T-helper 17 cell (primary cell): Measurements from ENCODE around the gene EHD2. TPM values are rescaled to one million over a fixed set of nuclear protein-coding genes. Genes with fewer than 3 reads are reported as not detected.
"Not testable (repeated sequence)": the region's sequence is repeated elsewhere in the genome, so short reads cannot be mapped to it uniquely, and the experiment has no call there.

Experiments
- ATAC-seq: fragments of 150-1000 bp; cut with Tn5 transposase; 2 replicates; pipeline ENCODE4 v1.10.0; 2021; ENCODE audit warnings: mild to moderate bottlenecking, moderate library complexity
- DNase-seq, 3 donors: peaks; one replicate each; pipeline versions ENCODE4 v3.0.0 to v3.0.0-alpha.2; 2020 to 2021
- H3K9me3 ChIP-seq: one replicate; pipeline ENCODE4 v1.7.0; 2013; ENCODE audit warnings: low read length, mild to moderate bottlenecking; ENCODE audit not compliant: control insufficient read depth, poor library complexity, severe bottlenecking
- H3K27ac Mint-ChIP-seq: one replicate; pipeline ENCODE4 v1.8.0; 2022; ENCODE audit warnings: mild to moderate bottlenecking, moderate library complexity, mixed read lengths
- H3K27me3 Mint-ChIP-seq: one replicate; pipeline ENCODE4 v1.8.0; 2022; ENCODE audit warnings: mixed read lengths
- H3K36me3 Mint-ChIP-seq: one replicate; pipeline ENCODE4 v1.8.0; 2022; ENCODE audit warnings: low read depth, mixed read lengths
- H3K4me1 Mint-ChIP-seq: one replicate; pipeline ENCODE4 v1.8.0; 2022; ENCODE audit warnings: mild to moderate bottlenecking, mixed read lengths
- H3K4me3 Mint-ChIP-seq: one replicate; pipeline ENCODE4 v1.8.0; 2022; ENCODE audit warnings: mild to moderate bottlenecking, moderate library complexity, mixed read lengths
- total RNA-seq, 4 donors: library from RNA in 2 of 4; stranded (reverse) in 2 of 4; gene quantifications; one replicate each; pipeline ENCODE4 v1.2.3 and lab custom pipeline; 2022 to 2026

The EHD2 gene
- total RNA-seq, 2 donors from 2014 or later = 0.70 TPM; not detected in 1

GRCh38 chr19:47778954-47779351 is 65.7 kb downstream of the EHD2 start:
- no peaks in the 10 kb centered on the region for H3K9me3 ChIP-seq
- Mint-ChIP-seq H3K27me3 (no peaks in the 10 kb centered on the region), H3K27ac (peak overlapping the region; percentile 91), H3K36me3 (peaks cover 6% of the 10 kb centered on the region), H3K4me1 (peaks cover 28% of the 10 kb centered on the region), H3K4me3 (peak overlapping the region; percentile 97)
- DNase-seq (no peak), ATAC-seq (peak; percentile 10)

DNA sequence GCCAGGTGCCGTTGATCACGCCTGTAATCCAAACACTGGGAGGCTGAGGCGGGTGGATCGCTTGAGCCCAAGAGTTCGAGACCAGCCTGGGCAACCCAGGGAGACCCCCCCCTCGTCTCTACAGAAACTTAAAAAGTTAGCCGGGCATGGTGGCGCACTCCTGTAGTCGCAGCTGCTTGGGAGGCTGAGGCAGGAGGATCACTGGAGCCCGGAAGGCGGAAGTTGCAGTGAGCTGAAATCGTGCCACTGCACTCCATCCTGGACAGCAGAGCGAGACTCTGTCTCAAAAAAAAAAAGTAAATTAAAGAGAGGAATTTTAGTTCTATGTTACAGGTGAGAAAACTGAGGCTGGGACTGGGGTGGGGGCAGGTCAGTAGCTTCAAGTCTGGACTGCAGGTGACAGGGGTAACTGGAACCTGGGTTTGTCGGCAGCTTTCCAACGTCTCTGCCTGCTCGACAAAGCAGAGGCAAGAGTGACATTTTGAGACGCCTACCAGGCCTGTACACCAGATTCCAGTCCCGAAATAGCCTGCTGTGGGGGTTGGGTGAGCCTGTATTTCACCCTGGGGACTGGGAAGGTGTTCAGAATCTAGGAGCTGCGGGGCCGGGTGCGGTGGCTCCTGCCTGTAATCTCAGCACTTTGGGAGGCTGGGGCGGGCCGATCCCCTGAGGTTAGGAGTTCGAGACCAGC is 66.4 kb downstream of the EHD2 start:
- no peaks in the 10 kb centered on the region for H3K9me3 ChIP-seq
- DNase-seq = no peak
- Mint-ChIP-seq H3K27me3 (no peaks in the 10 kb centered on the region), H3K4me1 (peaks cover 28% of the 10 kb centered on the region), H3K27ac (peak overlapping the region; percentile 91), H3K4me3 (peak overlapping the region; percentile 97), H3K36me3 (peaks cover 12% of the 10 kb centered on the region)
- ATAC-seq = no peak

DNA sequence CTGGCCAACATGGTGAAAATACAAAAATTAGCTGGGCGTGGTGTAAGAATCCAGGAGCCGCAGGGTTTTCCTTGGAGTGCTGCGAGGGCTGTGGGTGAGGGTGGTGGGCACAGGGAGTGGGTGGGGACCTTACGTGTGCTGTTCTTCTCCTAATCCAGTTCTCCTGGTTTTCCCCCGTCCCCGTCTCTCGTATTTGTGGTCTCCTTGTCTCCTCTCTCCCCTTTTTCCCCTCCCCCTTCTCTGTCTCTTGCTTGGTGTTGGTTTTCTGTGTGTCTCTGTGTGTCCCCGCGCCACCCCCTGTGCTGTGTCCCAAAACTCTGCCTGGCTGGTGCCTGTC is 67.0 kb downstream of the EHD2 start:
- peak overlapping the region; percentile 91 for H3K27ac Mint-ChIP-seq
- H3K4me1 Mint-ChIP-seq = peaks cover 28% of the 10 kb centered on the region
- H3K4me3 Mint-ChIP-seq = peak overlapping the region; percentile 97
- ATAC-seq = no peak
- no peaks in the 10 kb centered on the region for H3K9me3 ChIP-seq
- no peak for DNase-seq
- H3K36me3 Mint-ChIP-seq = peaks cover 12% of the 10 kb centered on the region
- no peaks in the 10 kb centered on the region for H3K27me3 Mint-ChIP-seq

DNA sequence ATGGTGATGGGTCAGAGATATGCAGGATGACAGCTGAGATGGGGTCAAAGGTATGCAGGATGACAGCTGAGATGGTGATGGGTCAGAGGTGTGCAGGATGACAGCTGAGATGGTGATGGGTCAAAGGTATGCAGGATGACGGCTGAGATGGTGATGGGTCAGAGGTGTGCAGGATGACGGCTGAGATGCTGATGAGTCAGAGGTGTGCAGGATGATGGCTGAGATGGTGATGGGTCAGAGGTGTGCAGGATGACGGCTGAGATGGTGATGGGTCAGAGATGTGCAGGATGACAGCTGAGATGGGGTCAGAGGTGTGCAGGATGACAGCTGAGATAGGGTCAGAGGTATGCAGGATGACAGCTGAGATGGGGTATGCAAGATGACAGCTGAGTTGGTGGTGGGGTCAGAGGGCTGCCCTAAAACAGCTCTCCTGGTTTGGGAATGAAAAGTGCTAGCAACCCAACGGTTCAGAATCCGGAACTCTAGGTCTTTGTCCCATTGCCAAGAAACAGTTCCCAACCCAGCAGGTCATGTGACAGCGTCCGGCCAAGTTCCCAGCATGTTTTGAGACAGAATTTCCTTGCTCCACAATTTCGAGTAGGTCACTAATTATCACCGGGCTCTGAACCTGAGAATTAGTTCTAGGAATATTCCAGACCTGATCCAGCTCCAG is 68.5 kb downstream of the EHD2 start:
- ATAC-seq (no peak), DNase-seq (no peak)
- H3K4me3 Mint-ChIP-seq = peak overlapping the region; percentile 19
- H3K27me3 Mint-ChIP-seq = no peaks in the 10 kb centered on the region
- peaks cover 26% of the 10 kb centered on the region for H3K4me1 Mint-ChIP-seq
- peaks cover 12% of the 10 kb centered on the region for H3K36me3 Mint-ChIP-seq
- H3K9me3 ChIP-seq = no peaks in the 10 kb centered on the region
- H3K27ac Mint-ChIP-seq = no peak overlapping the region

DNA sequence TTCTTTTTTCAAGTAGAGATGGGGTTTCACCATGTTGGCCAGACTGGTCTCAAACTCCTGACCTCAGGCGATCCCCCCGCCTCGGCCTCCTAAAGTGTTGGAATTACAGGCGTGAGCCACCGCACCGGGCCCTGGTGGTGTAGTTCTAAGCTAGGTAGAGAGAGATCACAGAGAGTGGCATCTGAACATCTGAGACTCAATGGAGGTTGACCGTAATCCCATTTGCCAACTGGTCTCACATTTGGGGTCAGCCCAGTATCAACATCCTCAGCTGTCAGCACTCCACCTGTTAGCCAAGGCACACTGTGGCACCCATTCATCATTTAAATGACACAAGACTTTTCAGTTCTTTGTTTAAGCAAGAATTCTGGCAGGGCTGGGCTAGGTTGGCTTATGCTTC is 73.3 kb downstream of the EHD2 start:
- H3K4me3 Mint-ChIP-seq = no peak overlapping the region

DNA sequence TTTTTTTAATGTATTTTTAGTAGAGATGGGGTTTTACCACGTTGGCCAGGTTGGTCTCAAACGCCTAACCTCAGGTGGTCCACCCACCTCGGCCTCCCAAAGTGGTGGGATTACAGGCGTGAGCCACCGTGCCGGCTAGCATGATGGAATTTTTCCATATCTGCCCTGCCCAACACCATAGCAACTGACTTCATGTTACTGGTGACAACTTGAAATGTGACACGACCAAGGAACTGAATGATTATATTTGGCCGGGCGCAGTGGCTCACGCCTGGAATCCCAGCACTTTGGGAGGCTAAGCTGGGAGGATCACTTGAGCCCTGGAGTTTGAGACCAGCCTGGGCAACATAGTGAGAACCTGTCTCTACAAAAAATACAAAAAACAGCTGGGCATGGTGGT is 74.1 kb downstream of the EHD2 start:
- not testable (repeated sequence) for H3K27ac Mint-ChIP-seq, ATAC-seq, H3K4me3 Mint-ChIP-seq, H3K36me3 Mint-ChIP-seq, DNase-seq, H3K9me3 ChIP-seq, H3K27me3 Mint-ChIP-seq, H3K4me1 Mint-ChIP-seq

More for the DNA sequence above, 73.3 kb downstream of the EHD2 start:
- H3K9me3 ChIP-seq = no peaks in the 10 kb centered on the region
- H3K4me1 Mint-ChIP-seq = peaks cover 7% of the 10 kb centered on the region
- DNase-seq = no peak
- H3K27ac Mint-ChIP-seq = no peak overlapping the region
- H3K36me3 Mint-ChIP-seq = peaks cover 8% of the 10 kb centered on the region
- no peaks in the 10 kb centered on the region for H3K27me3 Mint-ChIP-seq
- ATAC-seq = no peak

DNA sequence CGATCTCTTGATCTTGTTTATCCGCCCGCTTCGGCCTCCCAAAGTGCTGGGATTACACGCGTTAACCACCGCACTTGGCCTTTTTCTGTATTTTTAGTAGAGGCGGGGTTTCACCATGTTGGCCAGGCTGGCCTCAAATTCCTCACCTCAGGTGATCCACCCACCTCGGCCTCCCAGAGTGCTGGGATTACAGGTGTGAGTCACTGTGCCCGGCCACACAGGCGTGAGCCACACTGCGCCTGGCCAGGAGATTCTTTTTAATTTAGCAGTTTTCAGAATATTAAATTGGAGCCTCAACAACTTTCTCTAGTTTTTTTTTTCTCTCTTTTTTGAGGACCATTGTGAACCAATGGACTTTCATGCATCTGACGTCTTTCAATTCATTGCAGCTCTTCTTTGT is 76.6 kb downstream of the EHD2 start:
- not testable (repeated sequence) for ATAC-seq, H3K27ac Mint-ChIP-seq

GRCh38 chr19:47790398-47790814 is 77.2 kb downstream of the EHD2 start:
- H3K4me1 Mint-ChIP-seq = peaks cover 2% of the 10 kb centered on the region
- peaks cover 2% of the 10 kb centered on the region for H3K9me3 ChIP-seq
- DNase-seq (peak; percentile 65 to 83 (median 77)), ATAC-seq (peak; percentile 76)
- H3K36me3 Mint-ChIP-seq = no peaks in the 10 kb centered on the region
- H3K27ac Mint-ChIP-seq = no peak overlapping the region
- H3K4me3 Mint-ChIP-seq = no peak overlapping the region
- no peaks in the 10 kb centered on the region for H3K27me3 Mint-ChIP-seq

More for the DNA sequence above, 76.6 kb downstream of the EHD2 start:
- H3K4me1 Mint-ChIP-seq, H3K4me3 Mint-ChIP-seq, H3K9me3 ChIP-seq, DNase-seq, H3K27me3 Mint-ChIP-seq, H3K36me3 Mint-ChIP-seq: not testable (repeated sequence)

DNA sequence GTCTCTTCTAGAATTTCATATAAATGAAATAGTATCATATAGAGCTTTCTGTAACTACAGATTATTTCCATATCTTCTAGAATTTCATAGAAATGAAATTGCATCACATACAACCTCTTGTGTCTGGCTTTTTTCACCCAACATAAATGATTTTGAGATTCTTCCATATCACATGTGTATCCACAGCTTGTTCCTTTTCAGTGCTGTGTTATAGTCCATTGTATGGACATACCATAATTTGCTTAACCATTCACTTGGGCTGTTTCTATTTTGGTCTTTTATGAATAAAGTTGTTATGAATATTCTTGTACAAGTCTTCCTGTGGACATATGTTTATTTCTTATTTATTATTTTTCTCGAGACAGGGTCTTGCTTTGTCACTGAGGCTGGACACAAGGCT is 79.4 kb downstream of the EHD2 start:
- ATAC-seq (no peak), DNase-seq (no peak)
- Mint-ChIP-seq H3K27me3 (no peaks in the 10 kb centered on the region), H3K4me1 (peaks cover 2% of the 10 kb centered on the region), H3K4me3 (no peak overlapping the region), H3K27ac (no peak overlapping the region), H3K36me3 (no peaks in the 10 kb centered on the region)
- peaks cover 2% of the 10 kb centered on the region for H3K9me3 ChIP-seq

Other genes with a start within 250 kb of the EHD2 start
- gene SLC8A2, start 241.5 kb upstream of the EHD2 start, total RNA-seq = not detected
- 1 to 10 TPM; 3.5 to 6.3 TPM for gene KPTN, start 229.2 kb upstream of the EHD2 start, total RNA-seq
- 100 to 1,000 TPM; 124 to 133 TPM for gene NAPA, start 198.4 kb upstream of the EHD2 start, total RNA-seq
- gene ZNF541, start 140.3 kb upstream of the EHD2 start, total RNA-seq = under 1 TPM; 0.65 to 0.99 TPM
- 10 to 100 TPM; 32.1 to 34.8 TPM for gene BICRA, start 104.3 kb upstream of the EHD2 start, total RNA-seq
- 100 to 1,000 TPM; 742 to 873 TPM for gene NOP53, start 32.1 kb downstream of the EHD2 start, total RNA-seq
- gene SELENOW, start 65.3 kb downstream of the EHD2 start, total RNA-seq = 100 to 1,000 TPM in 1 of 2 donors, 10 to 100 TPM in 1; 89.5 to 101 TPM
- not detected for gene TPRX1, start 91.1 kb downstream of the EHD2 start, total RNA-seq
- not detected for gene CRX, start 108.5 kb downstream of the EHD2 start, total RNA-seq
- not detected for gene TPRX2, start 145.8 kb downstream of the EHD2 start, total RNA-seq
- gene SULT2A1, start 172.9 kb downstream of the EHD2 start, total RNA-seq = not detected